HG03159 (cell line): ENCODE results near the gene AGR2.

Experiments used
- ATAC-seq: cut with Tn5 transposase; IDR thresholded peaks from one replicate; pipeline ENCODE4 v1.9.1; 2021; ENCODE audit warnings: mild to moderate bottlenecking, moderate library complexity; ENCODE audit not compliant: unreplicated experiment

AGR2 gene

DNA sequence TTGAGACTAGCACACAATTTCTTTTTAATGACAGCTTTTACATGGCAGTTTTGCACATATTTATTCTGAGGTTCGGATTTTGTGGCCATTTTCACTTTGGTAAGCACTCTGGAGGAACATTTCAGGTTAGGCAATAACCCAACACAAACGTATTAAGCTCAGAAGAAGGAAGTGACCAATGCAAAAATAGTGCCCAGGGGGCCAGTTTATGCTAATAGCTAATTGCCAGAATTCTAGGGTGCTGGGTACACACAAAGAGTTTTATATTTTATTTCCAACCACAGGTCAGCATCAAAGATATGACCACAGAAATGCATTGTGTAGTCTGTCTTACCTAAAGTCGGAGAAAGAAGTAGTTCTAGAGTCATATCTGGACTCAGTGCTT, 8.4 kb upstream of the AGR2 start:
- ATAC-seq = no peak

DNA sequence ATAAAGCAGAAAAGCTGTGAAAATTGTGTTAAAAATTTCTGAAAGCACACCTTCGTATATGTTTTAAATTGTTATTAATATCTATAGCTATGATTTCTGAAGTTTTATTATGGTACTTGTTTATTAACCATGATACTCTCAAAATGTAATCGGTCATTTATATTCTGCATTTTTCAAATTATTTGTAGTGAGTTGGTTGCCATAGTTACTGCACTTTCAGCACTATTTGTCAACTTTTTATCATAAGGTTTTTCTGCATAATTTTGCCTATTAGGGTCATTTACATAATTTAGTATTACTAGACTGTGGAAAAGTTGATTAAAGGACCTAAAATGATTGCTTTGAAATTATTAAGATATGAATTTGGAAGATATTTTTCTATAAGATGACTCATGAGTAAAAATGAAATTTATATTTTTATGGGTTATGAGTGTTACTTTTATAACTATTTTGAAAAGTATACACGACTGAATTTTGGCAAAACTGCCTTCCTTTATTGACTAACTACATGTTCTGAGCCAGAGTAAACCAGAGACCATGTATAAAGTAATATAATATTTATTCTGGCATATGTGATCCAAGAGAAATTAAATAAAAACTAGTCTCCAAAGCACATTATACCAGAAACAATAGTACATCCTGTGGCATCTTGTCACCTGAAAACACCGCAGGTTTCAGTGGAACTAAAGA, 7.9 kb upstream of the AGR2 start:
- no peak for ATAC-seq

DNA sequence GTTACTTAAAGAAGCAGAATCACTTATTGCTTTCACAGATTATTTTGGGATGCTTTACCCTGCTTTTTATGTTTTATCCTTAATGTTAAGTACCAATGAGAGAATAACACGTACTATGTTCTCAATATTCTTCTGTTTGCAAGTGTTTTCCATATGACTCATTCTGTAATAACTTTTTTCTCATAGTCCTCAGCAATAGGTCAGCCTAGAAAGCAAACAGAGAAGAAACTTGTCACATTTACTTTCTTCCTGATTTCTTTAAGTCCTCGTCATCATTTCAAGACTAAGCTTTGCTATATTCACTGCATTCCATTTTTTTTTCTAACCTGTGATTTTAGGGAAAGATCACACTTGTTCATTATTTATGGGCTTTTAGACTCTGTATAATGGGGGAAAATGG, 6.8 kb upstream of the AGR2 start:
- no peak for ATAC-seq

DNA sequence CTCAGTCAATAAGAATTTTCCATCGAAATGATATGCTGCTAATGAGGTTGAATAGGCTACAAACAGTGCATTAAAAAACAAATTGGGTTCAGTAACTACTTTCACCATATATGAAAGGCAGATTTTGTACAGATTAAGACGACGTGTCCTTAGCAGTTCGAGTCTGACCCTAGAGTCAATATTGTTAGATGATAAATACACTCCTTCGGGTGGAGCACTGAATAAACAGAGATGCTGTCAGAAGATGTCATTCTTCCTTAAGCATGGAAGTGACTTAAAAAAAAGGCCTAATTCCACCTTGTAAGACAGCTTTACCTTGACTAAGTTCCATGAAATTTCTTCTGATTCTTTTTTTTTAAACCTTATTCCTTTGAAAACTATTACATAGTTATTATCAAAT, 5.8 kb upstream of the AGR2 start:
- no peak for ATAC-seq

DNA sequence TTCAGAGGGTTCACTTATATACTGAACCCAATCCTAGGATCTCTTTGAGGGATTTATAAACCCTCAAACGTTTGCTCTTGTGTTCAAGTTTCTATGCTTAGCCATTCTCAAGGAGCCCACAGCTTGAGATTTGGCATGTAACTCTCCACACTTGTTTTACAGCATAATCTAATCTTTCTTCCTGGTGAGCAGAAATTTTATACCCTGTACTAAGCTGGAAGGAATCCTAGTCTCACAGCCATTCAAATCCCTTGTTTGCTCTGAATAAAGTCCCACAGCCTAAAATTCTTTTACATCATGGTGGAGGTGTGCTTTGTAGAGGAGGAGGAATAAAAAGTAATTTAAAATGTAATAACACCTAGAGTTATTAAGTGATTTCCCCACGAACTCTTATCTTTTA, 5.3 kb upstream of the AGR2 start:
- ATAC-seq = no peak

DNA sequence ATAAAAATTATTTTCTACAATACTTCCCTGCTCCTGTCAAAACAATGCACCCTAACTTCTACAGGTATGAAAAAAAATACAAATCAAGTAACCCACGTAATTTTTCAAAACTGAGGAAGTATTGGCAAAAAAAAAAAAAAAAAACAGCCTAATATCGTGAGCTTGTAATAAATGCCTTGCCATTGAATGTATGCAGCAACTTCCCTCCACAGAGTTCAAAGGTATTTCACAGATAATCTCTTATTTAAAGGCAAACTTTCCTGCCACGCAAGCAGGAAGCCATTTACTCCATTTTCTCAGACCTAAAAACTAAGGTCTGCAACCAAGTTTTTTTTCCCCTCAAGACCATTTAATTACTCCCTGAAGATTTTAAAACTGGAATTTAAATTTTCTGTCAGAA, 642 bp upstream of the AGR2 start:
- no peak for ATAC-seq

DNA sequence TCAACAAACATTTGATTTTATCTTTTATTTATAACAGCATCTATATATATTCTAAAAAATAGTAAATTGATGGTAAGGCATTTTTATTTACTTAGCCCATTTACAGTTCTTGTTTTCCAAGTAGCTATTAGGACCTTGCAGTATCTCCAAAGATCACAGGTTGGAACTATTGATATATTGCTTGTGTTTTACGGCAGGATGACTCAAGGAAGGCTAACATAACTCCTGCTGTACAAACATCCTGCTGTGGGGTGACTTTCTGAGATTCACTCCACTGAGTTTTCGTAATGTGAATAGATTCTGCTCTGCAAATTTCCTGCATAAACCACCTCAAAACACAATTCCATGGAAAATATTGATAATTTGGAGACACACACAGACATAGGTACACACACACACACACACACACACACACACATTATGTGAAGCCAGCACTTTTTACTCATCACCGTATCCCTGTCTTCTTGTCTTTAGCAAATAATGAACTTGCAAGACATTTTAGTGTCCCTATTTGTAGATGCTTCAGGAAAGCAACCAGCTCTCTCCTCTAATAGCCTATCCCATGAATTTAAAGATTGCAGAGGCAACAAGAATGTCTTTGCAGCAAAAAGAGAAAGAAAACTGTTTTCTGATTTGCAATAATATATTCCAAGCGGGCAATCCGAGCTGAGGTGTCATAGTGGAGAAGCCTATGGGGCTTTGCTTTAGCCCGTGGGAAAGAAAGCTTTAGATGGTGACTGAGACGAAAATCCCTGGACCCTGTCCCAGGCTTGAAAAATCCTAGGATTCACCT, 722 bp downstream of the AGR2 start:
- ATAC-seq = no peak

DNA sequence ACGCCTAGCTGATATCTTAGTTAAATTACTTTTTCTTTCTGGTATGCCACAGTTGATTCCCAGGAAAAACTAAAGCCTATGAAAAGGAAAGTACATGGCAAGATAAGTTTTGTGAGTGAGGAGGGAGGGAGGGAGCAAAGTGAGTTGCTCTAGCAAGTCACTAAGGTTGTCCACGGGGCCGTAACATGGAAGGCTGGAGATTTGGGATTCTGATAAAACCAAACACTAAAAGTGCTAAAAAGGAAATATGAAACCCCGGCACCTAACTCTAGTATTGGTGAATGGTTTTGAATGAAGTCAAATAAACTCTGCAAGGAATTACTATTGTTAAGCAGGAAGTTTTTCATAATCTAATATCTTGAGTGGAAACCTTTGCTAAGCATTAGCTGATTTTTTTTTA, 1.7 kb downstream of the AGR2 start:
- ATAC-seq = no peak

DNA sequence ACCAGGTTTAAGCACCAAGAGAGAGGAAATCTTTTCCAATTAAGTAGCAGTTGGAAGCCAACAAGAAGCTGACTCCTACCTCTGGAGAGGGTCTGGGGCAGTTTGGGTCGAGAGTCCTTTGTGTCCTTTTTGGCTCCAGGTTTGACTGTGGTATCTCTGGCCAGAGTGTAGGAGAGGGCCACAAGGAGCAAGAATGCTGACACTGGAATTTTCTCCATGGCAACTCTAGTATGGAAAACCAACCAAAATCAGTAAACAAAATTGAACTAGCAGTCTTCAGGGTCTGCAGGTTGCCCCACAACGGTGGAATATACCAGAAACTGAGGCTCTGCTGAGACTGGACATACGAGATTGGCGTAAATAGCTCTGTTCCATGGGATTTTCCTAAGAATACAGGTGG, 3.2 kb downstream of the AGR2 start:
- ATAC-seq = no peak

DNA sequence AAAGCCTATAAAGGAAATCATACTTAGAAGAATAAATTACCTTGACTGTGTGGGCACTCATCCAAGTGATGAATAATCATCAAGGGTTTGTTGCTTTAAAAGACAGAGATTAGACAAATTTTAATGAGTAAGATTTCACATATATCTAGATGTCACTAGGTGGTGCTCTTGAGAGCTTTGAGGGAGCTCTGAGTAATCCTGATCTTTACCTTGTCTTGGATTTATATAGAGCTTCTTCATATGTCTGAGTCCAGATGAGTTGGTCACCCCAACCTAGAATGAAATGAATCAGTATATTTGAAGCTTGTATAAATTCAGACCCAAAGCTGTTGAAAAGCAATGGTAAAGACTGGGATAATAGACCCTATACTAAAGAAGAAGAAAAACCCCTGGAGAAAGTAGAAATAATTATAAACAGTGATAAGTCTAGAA, 3.7 kb downstream of the AGR2 start:
- peak; percentile 86 for ATAC-seq

DNA sequence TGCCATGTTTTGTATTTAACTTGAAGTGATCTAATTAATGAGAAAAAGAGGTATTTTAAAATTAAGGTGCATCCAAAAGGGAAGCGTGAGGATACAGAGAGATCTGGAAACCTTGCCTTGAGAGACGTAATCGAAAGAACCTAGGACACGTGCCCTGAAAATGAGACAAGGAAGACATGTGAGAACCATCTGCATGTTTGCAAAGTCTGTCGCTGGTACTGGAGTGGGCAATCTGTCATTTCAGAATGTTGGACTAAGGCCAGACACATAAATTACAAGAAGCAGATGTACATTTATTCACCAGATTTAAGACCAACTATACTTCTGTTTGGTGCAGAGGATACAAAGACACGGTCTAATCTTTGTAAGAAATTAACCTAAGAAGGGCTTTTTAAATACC, 9.2 kb downstream of the AGR2 start:
- no peak for ATAC-seq

DNA sequence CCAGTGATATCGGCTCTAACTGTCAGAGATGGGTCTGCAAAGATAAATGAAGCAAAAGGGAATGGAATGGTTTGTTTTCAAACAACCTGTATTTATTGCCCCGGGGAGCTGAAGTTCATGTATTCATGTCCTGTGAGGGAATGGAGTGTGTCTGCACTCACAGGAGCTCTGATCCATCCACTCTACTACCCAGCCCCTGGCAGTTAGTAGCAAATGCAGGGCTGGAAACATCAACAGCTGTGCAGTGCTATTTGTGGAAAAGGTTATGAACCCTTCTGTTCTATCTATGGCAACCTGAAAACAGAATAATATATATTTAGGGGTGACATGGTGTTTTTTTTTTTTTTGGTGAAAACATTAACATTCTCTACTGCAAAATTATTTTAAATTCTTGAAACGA, 9.8 kb downstream of the AGR2 start:
- no peak for ATAC-seq

DNA sequence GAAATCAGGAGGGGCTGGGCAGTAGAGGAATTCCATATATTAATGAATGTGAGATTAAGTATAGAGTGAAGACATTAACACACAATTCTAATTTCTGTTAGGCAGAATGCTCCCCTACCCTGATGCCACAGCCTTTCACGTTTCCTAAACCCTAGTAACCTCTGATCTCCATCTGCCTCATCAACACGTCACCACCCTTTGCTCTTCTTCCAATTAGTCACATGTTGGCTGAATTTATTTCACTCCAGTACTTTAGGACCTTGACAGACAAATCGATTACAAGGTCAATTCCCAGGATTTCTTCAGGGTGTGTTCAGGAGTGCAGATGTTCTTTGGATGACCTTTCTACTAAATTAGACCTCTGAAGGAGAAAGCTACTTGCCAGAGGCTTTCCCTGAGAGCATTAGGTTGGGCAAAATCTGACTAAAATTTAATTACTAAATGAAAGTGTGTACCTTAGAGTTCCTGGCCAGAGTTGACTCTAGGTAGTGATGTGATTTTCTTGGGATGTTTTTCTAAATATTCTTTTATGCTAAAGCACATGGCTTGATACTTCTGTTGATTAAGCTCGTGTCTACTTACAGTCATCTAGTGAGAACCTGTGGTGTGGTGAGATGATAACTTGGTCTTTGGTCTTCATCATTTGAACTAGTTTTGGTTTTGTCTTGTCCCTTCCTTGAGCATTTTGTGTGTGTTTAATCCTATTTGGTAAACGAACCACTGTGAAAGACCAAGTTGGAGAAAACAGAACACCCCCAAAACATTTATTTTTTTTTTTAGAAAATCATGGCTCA, 12.7 kb downstream of the AGR2 start:
- ATAC-seq = no peak

DNA sequence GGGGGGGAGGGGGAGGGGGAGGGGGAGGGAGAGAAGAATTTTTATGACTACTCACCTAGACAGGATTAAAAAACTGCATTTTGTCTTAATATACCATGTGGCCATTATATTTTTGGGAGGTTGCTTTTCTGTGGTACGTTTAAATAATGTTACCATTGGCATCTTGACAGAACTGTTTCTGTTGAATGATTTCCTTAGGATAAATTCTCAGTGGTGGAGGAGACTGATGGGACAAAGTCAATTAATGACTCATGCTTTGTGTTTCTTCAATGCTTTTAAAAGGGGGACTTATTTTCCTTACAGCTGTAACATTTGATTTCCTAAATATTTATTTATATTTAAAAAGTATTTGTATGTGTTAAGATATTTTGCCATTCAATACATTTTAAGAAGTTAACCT, 13.7 kb downstream of the AGR2 start:
- no peak for ATAC-seq

DNA sequence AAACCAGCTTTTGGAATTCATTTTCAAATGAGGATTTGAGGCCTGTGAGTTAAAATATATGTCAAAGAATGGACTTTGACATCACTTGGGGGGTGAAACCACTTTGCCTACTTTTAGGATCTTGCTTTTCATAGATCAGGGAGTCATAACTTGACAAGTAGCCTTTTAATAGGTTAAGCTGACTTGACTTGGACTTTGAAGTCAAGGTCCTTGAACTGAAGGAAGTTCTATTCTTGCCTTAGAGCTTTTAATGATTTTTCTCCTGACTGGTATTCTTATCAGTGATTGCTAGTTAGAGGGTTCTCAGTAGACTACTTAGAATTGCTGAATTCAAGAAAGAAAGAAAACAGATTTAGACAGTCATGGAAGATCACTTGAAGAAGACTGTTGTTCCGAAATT, 17.7 kb downstream of the AGR2 start:
- ATAC-seq = no peak

DNA sequence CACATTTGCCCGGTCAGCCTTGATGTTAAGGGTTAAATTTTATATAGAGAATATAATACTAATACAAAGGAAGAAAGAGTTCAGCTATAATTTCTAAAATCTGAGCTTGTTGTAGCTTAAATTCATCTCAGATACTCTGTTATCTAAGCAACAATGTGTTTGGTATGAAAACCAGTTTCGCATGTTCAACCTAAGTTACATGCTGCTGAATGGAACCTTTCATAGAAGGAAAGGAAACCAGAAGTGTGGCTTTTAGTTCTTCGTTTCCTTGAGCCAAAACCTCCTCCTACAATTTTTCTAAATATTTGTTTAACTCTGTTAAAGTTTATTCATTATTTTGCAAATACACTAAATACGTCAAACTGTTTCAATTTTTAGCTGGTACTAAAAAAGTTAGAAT, 18.5 kb downstream of the AGR2 start:
- ATAC-seq = no peak

DNA sequence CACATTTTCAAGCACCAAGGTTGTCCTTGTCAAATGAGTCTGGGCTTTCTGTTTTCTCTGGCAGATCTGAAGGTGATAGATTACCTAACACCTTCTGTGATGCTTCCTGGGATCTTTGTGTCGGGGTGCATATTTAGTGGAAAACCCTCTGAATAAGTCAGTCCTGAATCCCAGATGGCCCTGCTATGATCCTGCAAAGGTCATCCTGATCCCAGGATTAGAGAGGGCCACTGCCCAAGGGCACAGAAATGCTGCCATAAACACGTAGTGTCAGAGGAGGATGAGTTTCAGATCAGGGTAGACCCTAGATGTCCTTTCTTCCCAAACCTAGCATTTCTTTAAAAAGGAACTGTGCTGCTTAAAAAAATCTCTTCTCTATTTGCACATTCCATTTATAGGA, 19.0 kb downstream of the AGR2 start:
- ATAC-seq = no peak

DNA sequence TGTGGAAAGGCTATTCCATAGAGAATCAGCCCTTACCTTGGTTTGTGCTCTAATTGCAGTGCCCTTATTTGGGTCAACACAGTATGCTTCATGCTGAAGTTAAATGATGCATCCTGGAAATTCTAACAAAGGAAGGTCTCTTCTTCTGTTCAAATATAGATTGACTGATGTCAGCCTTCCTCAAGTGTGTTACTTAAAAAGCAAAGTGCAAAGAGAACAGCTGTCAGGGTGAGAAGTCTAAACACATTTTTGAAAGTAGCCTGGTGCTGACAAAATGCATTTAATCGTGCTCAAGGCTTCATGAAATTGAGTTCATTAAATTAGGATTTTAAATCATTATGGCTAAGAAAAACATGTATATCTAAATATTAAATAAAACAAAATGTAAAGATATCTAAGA, 19.5 kb downstream of the AGR2 start:
- ATAC-seq = no peak

DNA sequence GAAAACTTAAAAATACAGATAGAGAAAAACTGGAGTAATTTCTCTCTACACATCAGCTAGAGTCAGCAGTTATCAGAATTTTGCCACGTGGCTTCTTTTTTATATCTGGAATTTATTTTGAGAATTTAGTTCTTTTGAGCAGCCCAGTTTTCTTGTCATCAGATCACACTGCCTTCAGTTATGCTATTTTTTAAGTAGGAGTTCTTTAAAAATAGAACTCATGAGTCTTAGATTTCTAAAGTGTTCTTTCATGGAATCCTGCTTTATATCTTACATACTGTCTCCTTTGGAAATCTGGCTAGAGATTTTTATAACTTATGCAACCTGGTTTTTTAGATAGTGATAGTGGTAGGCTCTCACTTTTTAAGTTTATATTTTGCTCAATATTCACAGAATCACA, 24.2 kb downstream of the AGR2 start:
- no peak for ATAC-seq

DNA sequence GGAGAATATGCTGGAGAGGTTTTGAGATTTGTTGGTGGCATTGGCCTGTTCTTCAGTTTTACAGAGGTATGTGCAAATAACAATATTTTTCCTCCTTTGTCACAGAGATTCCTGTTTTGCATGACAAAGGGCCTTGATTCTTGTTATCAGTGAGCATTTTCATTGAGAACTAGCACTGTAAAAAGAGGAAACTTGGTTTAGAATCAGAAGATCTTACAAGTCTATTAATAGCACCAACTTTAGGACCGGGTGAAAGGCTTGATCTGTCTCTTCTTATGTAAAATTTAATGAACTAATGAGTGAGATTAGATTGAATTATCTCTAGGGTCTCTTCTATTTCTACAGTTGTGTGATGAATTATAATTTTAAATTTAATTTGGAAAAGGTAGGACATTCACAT, 25.7 kb downstream of the AGR2 start:
- no peak for ATAC-seq

DNA sequence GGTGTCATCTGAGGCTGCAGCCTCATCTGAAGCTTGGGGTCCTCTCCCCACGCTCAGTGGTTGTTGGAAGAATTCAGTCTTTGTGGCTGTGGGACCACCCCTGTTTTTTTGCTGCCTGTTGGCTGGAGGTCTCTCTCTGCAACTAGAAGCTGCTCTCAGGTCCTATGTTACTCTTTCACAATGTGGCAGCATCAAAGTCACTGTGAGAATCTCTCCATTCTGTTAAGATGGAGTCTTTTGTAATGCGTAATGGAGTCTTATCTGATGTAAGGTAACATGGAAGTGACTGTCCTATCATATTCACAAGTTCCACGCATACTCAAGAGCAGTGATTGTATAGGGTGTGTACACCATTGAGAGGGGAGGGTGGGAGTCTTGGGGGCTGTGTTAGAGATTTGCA, 26.3 kb downstream of the AGR2 start:
- no peak for ATAC-seq

DNA sequence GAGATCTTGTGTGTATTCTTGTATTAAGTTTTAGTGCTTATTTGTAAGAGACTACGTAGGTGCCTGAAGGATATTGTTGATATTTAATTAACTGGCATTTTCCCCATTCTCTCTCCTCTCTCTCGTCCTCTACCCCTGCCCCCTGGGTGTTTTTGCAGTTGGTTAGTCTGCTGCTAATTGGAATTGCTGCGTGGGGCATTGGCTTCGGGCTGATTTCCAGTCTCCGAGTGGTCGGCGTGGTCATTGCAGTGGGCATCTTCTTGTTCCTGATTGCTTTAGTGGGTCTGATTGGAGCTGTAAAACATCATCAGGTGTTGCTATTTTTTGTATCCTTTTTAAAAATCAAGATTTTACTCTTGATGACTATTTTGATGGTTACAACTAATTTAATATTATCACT, 28.7 kb downstream of the AGR2 start:
- no peak for ATAC-seq
